Central memory CD8-positive, alpha-beta T cell (primary cell): ENCODE results near the gene APAF1.
"Not testable (repeated sequence)": the region's sequence is repeated elsewhere in the genome, so short reads cannot be mapped to it uniquely, and the experiment has no call there.

Source experiments
- ATAC-seq: fragments of 150-1000 bp; cut with Tn5 transposase; replicated peaks from 2 replicates; pipeline ENCODE4 v1.10.0; 2022; ENCODE audit warnings: mild to moderate bottlenecking, moderate FRiP score, moderate number of reproducible peaks; ENCODE audit not compliant: poor library complexity, severe bottlenecking; ENCODE audit errors: extremely low read depth
- DNase-seq, 2 donors: peaks; one replicate each; pipeline ENCODE4 v3.0.0; 2021; ENCODE audit warnings: low spot score in 2 of 2
- H3K27ac Mint-ChIP-seq: one replicate; pipeline ENCODE4 v1.8.0; 2022; ENCODE audit warnings: low read depth, mild to moderate bottlenecking, moderate library complexity, mixed read lengths
- H3K27me3 Mint-ChIP-seq: one replicate; pipeline ENCODE4 v1.8.0; 2022; ENCODE audit warnings: mixed read lengths
- H3K36me3 Mint-ChIP-seq: one replicate; pipeline ENCODE4 v1.8.0; 2022; ENCODE audit warnings: mild to moderate bottlenecking, moderate library complexity, mixed read lengths; ENCODE audit not compliant: insufficient read depth
- H3K4me1 Mint-ChIP-seq: one replicate; pipeline ENCODE4 v1.8.0; 2022; ENCODE audit warnings: mixed read lengths
- H3K4me3 Mint-ChIP-seq: one replicate; pipeline ENCODE4 v1.8.0; 2022; ENCODE audit warnings: mild to moderate bottlenecking, moderate library complexity, mixed read lengths
- H3K9me3 Mint-ChIP-seq: one replicate; pipeline ENCODE4 v1.8.0; 2022; ENCODE audit warnings: mixed read lengths

Gene APAF1, protein sequence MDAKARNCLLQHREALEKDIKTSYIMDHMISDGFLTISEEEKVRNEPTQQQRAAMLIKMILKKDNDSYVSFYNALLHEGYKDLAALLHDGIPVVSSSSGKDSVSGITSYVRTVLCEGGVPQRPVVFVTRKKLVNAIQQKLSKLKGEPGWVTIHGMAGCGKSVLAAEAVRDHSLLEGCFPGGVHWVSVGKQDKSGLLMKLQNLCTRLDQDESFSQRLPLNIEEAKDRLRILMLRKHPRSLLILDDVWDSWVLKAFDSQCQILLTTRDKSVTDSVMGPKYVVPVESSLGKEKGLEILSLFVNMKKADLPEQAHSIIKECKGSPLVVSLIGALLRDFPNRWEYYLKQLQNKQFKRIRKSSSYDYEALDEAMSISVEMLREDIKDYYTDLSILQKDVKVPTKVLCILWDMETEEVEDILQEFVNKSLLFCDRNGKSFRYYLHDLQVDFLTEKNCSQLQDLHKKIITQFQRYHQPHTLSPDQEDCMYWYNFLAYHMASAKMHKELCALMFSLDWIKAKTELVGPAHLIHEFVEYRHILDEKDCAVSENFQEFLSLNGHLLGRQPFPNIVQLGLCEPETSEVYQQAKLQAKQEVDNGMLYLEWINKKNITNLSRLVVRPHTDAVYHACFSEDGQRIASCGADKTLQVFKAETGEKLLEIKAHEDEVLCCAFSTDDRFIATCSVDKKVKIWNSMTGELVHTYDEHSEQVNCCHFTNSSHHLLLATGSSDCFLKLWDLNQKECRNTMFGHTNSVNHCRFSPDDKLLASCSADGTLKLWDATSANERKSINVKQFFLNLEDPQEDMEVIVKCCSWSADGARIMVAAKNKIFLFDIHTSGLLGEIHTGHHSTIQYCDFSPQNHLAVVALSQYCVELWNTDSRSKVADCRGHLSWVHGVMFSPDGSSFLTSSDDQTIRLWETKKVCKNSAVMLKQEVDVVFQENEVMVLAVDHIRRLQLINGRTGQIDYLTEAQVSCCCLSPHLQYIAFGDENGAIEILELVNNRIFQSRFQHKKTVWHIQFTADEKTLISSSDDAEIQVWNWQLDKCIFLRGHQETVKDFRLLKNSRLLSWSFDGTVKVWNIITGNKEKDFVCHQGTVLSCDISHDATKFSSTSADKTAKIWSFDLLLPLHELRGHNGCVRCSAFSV (N-terminal part only)

GRCh38 chr12:98644712-98645571 lies at the start of gene APAF1, which contains the start of gene IKBIP:
Gene APAF1 (plus strand): TSS chr12:98645290. CDS start chr12:98648360, 3,070 bp downstream.
Gene IKBIP (minus strand): TSS chr12:98644788. CDS start chr12:98644701, 87 bp downstream.
- Mint-ChIP-seq H3K27ac (peak within 1 kb of the TSS; percentile 94), H3K4me3 (peak within 1 kb of the TSS; percentile 99), H3K4me1 (peaks cover 19% of the 10 kb centered on the region), H3K9me3 (no peaks in the 10 kb centered on the region), H3K36me3 (peaks cover 22% of the 10 kb centered on the region), H3K27me3 (no peaks in the 10 kb centered on the region)
- peak; percentile 89 for ATAC-seq
- DNase-seq: peak; percentile 96

GRCh38 chr12:98597313-98597712 lies 47.8 kb upstream of the APAF1 start:
- Mint-ChIP-seq H3K4me1 (peaks cover 32% of the 10 kb centered on the region), H3K36me3 (peaks cover 79% of the 10 kb centered on the region)
- not testable (repeated sequence) for H3K9me3 Mint-ChIP-seq, H3K4me3 Mint-ChIP-seq, ATAC-seq, H3K27ac Mint-ChIP-seq, H3K27me3 Mint-ChIP-seq, DNase-seq

GRCh38 chr12:98601924-98602323 lies 43.2 kb upstream of the APAF1 start:
- H3K9me3 Mint-ChIP-seq: no peaks in the 10 kb centered on the region
- no peaks in the 10 kb centered on the region for H3K27me3 Mint-ChIP-seq
- ATAC-seq (no peak), DNase-seq (no peak)
- no peak overlapping the region for H3K4me3 Mint-ChIP-seq
- H3K36me3 Mint-ChIP-seq: peaks cover 65% of the 10 kb centered on the region
- no peak overlapping the region for H3K27ac Mint-ChIP-seq
- no peaks in the 10 kb centered on the region for H3K4me1 Mint-ChIP-seq

DNA sequence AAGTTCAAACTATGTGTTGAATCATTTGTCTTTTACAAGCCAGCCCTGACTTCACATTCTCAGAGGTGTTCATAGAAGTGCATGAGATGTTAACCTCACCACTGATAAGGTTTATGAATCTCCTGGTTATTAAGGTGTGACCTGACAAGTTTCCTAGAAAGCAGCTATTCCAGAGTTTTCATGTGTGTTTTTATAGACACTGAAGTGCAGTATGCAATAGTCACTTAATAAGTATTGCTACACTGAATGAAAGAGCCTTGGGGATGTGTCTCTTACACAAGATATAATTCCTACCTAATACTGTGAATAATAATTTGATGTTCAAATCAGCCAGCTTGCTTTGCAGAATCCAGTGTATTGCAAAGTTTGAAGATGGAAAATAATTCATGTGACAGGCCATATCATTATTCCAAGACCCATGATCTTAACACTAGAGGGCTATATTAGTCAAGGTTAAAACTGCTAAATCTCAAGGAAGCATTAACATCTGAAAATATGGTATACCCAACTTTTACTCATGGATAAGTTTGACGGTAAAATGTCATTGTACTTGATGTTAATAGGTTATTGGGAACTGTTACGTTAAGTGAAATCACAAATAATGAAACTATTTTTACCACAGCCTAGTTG lies 38.6 kb upstream of the APAF1 start:
- no peaks in the 10 kb centered on the region for H3K9me3 Mint-ChIP-seq
- no peak for ATAC-seq
- H3K4me3 Mint-ChIP-seq: no peak overlapping the region
- no peaks in the 10 kb centered on the region for H3K4me1 Mint-ChIP-seq
- H3K27me3 Mint-ChIP-seq: no peaks in the 10 kb centered on the region
- H3K27ac Mint-ChIP-seq: no peak overlapping the region
- H3K36me3 Mint-ChIP-seq: peaks cover 22% of the 10 kb centered on the region
- DNase-seq: no peak

DNA sequence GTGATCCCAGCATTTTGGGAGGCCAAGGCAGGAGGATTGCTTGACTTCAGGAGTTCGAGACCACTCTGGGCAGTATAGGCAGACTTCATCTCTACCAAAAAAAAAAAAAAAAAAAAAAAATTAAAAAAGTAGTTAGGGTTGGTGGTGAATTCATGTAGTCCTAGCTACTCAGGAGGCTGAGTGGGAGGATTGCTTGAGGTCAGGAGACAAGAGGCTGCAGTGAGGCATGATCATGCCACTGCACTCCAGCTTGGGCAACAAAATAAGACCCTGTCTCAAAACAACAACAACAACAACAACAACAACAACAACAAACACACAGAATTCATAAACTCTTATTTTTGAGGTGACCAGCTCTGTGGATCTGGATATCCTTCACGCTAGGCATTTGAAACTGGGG lies 34.5 kb upstream of the APAF1 start:
- no peak for DNase-seq
- Mint-ChIP-seq H3K9me3 (no peaks in the 10 kb centered on the region), H3K27ac (no peak overlapping the region), H3K4me3 (no peak overlapping the region), H3K27me3 (no peaks in the 10 kb centered on the region), H3K4me1 (peaks cover 7% of the 10 kb centered on the region), H3K36me3 (peaks cover 2% of the 10 kb centered on the region)
- ATAC-seq: no peak

DNA sequence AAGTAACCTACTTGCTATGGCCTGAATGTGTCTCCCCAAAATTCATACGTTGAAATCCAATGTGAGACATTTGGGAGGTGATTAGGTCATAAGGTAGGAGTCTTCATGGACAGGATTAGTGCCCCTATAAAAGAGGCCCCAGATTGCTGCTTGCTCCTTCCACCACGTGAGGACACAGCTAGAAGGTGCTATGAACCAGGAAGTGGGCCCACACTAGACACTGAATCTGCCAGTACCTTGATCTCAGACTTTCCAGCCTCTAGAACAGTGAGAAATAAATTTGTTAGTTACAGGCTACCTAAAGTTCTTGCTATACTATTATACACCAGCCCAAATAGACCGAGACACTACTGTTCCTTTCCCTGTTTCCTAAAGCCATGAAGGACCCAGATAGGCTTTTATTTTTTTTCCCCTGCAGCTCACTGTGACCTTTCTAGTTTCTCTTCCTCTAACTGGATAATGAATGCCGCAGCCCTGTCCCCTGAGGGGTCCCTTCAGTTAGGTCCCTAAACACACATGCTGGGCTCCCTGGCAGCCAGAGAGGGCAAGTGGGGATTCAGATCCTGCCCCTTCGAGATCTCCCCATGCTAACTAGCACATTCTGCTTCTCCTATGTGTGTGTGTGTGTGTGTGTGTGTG lies 32.3 kb upstream of the APAF1 start:
- Mint-ChIP-seq H3K36me3 (peaks cover 4% of the 10 kb centered on the region), H3K27ac (peak overlapping the region; percentile 77), H3K9me3 (no peaks in the 10 kb centered on the region), H3K4me3 (no peak overlapping the region), H3K4me1 (peaks cover 7% of the 10 kb centered on the region), H3K27me3 (no peaks in the 10 kb centered on the region)
- no peak for DNase-seq
- ATAC-seq: no peak

- no peak for ATAC-seq
- Mint-ChIP-seq H3K36me3 (peaks cover 2% of the 10 kb centered on the region), H3K4me1 (no peaks in the 10 kb centered on the region), H3K9me3 (no peaks in the 10 kb centered on the region), H3K27ac (no peak overlapping the region), H3K27me3 (no peaks in the 10 kb centered on the region), H3K4me3 (no peak overlapping the region)
- no peak for DNase-seq
Observed at GRCh38 chr12:98618952-98619351, 26.1 kb upstream of the APAF1 start.

DNA sequence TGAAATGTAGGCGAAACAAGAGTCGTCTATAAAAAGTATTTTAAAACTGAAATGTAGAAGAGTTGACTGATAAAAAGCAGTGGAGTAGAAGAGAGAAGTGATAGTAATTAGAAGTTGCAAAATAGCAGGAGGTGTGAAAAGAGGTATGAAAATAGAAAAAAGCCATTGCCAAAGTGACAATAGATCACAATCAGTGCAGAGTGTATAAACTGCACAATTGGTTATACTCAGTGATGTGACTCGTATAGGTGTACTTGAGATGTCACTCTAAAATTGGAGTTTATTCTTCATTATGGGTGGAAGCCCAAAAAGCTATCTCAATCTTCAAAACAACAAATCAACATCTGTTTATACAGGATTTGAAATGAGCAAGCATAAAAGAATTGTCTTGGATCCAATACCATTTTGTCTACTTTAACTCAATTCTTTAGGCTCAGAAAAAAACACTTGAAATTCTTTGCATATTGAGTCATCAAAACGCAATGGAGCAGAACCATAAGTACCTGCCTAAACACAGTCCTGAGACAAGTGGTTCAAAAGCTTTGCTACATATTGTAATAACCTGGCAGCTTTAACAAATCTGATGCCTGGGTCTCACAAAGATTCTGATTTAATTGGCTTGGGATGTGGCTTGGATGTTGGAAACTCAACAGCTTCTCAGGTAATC lies 9.3 kb upstream of the APAF1 start:
- DNase-seq: no peak
- no peak for ATAC-seq
- no peak overlapping the region for H3K4me3 Mint-ChIP-seq
- peak overlapping the region; percentile 63 for H3K27ac Mint-ChIP-seq
- H3K4me1 Mint-ChIP-seq: peaks cover 14% of the 10 kb centered on the region
- no peaks in the 10 kb centered on the region for H3K27me3 Mint-ChIP-seq
- peaks cover 11% of the 10 kb centered on the region for H3K36me3 Mint-ChIP-seq
- H3K9me3 Mint-ChIP-seq: no peaks in the 10 kb centered on the region

DNA sequence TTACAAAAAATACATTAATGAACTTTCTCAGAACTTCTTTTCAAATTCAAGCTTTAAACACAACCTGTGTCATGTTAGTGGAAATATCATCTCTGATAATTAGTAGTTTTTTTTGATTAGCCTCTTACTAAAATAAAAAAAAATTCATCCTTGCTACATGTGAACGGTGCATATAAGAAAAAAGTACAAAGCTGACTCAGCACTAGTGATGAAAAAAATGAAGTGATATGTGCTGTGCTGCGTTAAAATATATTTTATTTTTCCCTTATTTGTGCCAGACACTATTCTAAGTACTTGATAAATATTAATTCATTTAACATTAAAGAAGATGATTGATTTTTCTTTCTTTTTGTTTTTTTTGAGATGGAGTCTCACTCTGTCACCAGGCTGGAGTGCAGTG lies 8.0 kb upstream of the APAF1 start:
- no peak overlapping the region for H3K27ac Mint-ChIP-seq
- no peak for DNase-seq
- peaks cover 17% of the 10 kb centered on the region for H3K4me1 Mint-ChIP-seq
- peaks cover 9% of the 10 kb centered on the region for H3K36me3 Mint-ChIP-seq
- H3K27me3 Mint-ChIP-seq: no peaks in the 10 kb centered on the region
- no peak overlapping the region for H3K4me3 Mint-ChIP-seq
- H3K9me3 Mint-ChIP-seq: no peaks in the 10 kb centered on the region
- no peak for ATAC-seq

- Mint-ChIP-seq H3K4me3 (no peak overlapping the region), H3K9me3 (no peaks in the 10 kb centered on the region), H3K27me3 (no peaks in the 10 kb centered on the region), H3K36me3 (peaks cover 6% of the 10 kb centered on the region), H3K27ac (no peak overlapping the region), H3K4me1 (peaks cover 17% of the 10 kb centered on the region)
- ATAC-seq (no peak), DNase-seq (no peak)
Observed at GRCh38 chr12:98638009-98638408, 7.1 kb upstream of the APAF1 start.

- H3K36me3 Mint-ChIP-seq: peaks cover 7% of the 10 kb centered on the region
- H3K27ac Mint-ChIP-seq: no peak overlapping the region
- DNase-seq (no peak), ATAC-seq (no peak)
- no peaks in the 10 kb centered on the region for H3K27me3 Mint-ChIP-seq
- no peaks in the 10 kb centered on the region for H3K9me3 Mint-ChIP-seq
- H3K4me3 Mint-ChIP-seq: no peak overlapping the region
- peaks cover 17% of the 10 kb centered on the region for H3K4me1 Mint-ChIP-seq
Observed at GRCh38 chr12:98639491-98639890, 5.6 kb upstream of the APAF1 start.
